ENCODE results near the gene ELAC2.

GRCh38 chr17:13051915-13052314, 34.1 kb upstream of the ELAC2 start:
- TF ChIP-seq POLR2A (IDR thresholded peaks at IDR 0.05) = no peak
- no peak for TF ChIP-seq CTCF (IDR thresholded peaks at IDR 0.05)
